Neural cell (in vitro differentiated cells): ENCODE data around the gene LAPTM4A. TPM values are rescaled to one million over a fixed set of nuclear protein-coding genes. Genes with fewer than 3 reads are reported as not detected.

Experiments
- H2AFZ ChIP-seq: fragments of 200-600, 300-800 bp; sonication (generic), shearing (Covaris generic); 2 replicates; pipeline ENCODE4 v1.6.0; 2014; ENCODE audit warnings: low read depth, mild to moderate bottlenecking, antibody characterized with exemption, low read length, moderate library complexity
- H3F3A ChIP-seq: fragments of 200-600 bp; shearing (Covaris generic); 2 replicates; pipeline ENCODE4 v1.6.1; 2016; ENCODE audit warnings: mild to moderate bottlenecking, moderate library complexity, mixed read lengths, antibody characterized with exemption, low read length; ENCODE audit not compliant: insufficient read depth, poor library complexity, severe bottlenecking
- H3K27ac ChIP-seq: fragments of 200-600, 300-800 bp; sonication (generic), shearing (Covaris generic); 2 replicates; pipeline ENCODE4 v1.5.1; 2014; ENCODE audit warnings: mild to moderate bottlenecking, low read length, moderate library complexity
- H3K27me3 ChIP-seq: fragments of 300-800, 200-600 bp; sonication (generic), shearing (Covaris generic); 2 replicates; pipeline ENCODE4 v1.6.0; 2014; ENCODE audit warnings: mild to moderate bottlenecking, low read depth, low read length, moderate library complexity; ENCODE audit not compliant: insufficient read depth
- H3K36me3 ChIP-seq: fragments of 300-800, 200-600 bp; sonication (generic), shearing (Covaris generic); 2 replicates; pipeline ENCODE4 v1.5.1; 2014; ENCODE audit warnings: mild to moderate bottlenecking, antibody characterized with exemption, low read length, moderate library complexity; ENCODE audit not compliant: insufficient read depth
- H3K4me2 ChIP-seq: fragments of 300-800, 200-600 bp; sonication (generic), shearing (Covaris generic); 2 replicates; pipeline ENCODE4 v1.6.0; 2014; ENCODE audit warnings: mild to moderate bottlenecking, low read length
- H3K4me3 ChIP-seq: fragments of 300-800, 200-600 bp; sonication (generic), shearing (Covaris generic); 2 replicates; pipeline ENCODE4 v1.5.1; 2014; ENCODE audit warnings: mild to moderate bottlenecking, low read length, moderate library complexity
- H3K79me2 ChIP-seq: fragments of 200-600 bp; shearing (Covaris generic); replicated peaks from 2 replicates; pipeline ENCODE4 v1.6.0; 2014; ENCODE audit warnings: mild to moderate bottlenecking, low read length, moderate library complexity; ENCODE audit not compliant: insufficient read depth
- H3K9ac ChIP-seq: fragments of 300-800, 200-600 bp; sonication (generic), shearing (Covaris generic); 2 replicates; pipeline ENCODE4 v1.6.1; 2016; ENCODE audit warnings: mild to moderate bottlenecking, low read length, mixed read lengths
- H3K9me2 ChIP-seq: fragments of 200-600 bp; shearing (Covaris generic); 2 replicates; pipeline ENCODE4 v1.6.1; 2016; ENCODE audit warnings: mild to moderate bottlenecking, low read length, mixed read lengths; ENCODE audit not compliant: insufficient read depth
- H3K9me3 ChIP-seq: fragments of 200-600, 300-800 bp; sonication (generic), shearing (Covaris generic); 2 replicates; pipeline ENCODE4 v1.6.1; 2016; ENCODE audit warnings: mild to moderate bottlenecking, mixed run types, low read length, moderate library complexity, mixed read lengths
- H4K20me1 ChIP-seq: fragments of 200-600 bp; shearing (Covaris generic); 2 replicates; pipeline ENCODE4 v1.6.1; 2016; ENCODE audit warnings: mild to moderate bottlenecking, mixed run types; ENCODE audit not compliant: insufficient read depth
- CTCF ChIP-seq: fragments of 450-650 bp; IDR thresholded peaks from 2 replicates; pipeline ENCODE4 v1.5.1; 2014; ENCODE audit warnings: antibody characterized with exemption, mild to moderate bottlenecking, moderate library complexity; ENCODE audit not compliant: poor library complexity, severe bottlenecking
- EP300 ChIP-seq: fragments of 450-650 bp; conservative IDR thresholded peaks from 2 replicates; pipeline ENCODE4 v1.6.1; 2014; ENCODE audit warnings: antibody characterized with exemption, mild to moderate bottlenecking, moderate library complexity; ENCODE audit not compliant: poor library complexity, severe bottlenecking
- EZH2 ChIP-seq: fragments of 200-600, 300-800 bp; shearing (Covaris generic), sonication (generic); IDR thresholded peaks from 2 replicates; pipeline ENCODE4 v1.6.1; 2014; ENCODE audit warnings: antibody characterized with exemption, low read length, borderline replicate concordance, mild to moderate bottlenecking; ENCODE audit not compliant: insufficient read depth, poor library complexity, severe bottlenecking
- MXI1 ChIP-seq: fragments of 450-650 bp; conservative IDR thresholded peaks from 2 replicates; pipeline ENCODE4 v1.6.1; 2014; ENCODE audit warnings: antibody characterized with exemption, mild to moderate bottlenecking; ENCODE audit not compliant: poor library complexity, severe bottlenecking
- POLR2AphosphoS5 ChIP-seq: IDR thresholded peaks from 2 replicates; pipeline ENCODE4 v1.6.1; 2012
- RAD21 ChIP-seq: fragments of 450-650 bp; conservative IDR thresholded peaks from 2 replicates; pipeline ENCODE4 v1.6.1; 2014; ENCODE audit warnings: antibody characterized with exemption, mild to moderate bottlenecking, moderate library complexity
- REST ChIP-seq: IDR thresholded peaks from 2 replicates; pipeline ENCODE4 v1.6.1; 2012; ENCODE audit warnings: borderline replicate concordance
- SMC3 ChIP-seq: fragments of 450-650 bp; conservative IDR thresholded peaks from 2 replicates; pipeline ENCODE4 v1.6.1; 2014; ENCODE audit warnings: antibody characterized with exemption, mild to moderate bottlenecking, moderate library complexity; ENCODE audit not compliant: poor library complexity
- TAF1 ChIP-seq: IDR thresholded peaks from 2 replicates; pipeline ENCODE4 v1.6.1; 2012; ENCODE audit warnings: low read depth
- polyA plus RNA-seq: library from polyadenylated mRNA; depleted of rRNA; stranded (reverse); fragments of >200 nt; gene quantifications from 2 replicates; pipeline ENCODE4 v1.2.3, GENCODE V29; 2014

LAPTM4A gene
- polyA plus RNA-seq, 1 donor from 2014 or later, result 81.7 TPM

- H2AFZ ChIP-seq, result no peak overlapping the region
- H3K79me2 ChIP-seq, result no peaks in the 10 kb centered on the region
- no peaks in the 10 kb centered on the region for H3K36me3 ChIP-seq
- H4K20me1 ChIP-seq, result no peaks in the 10 kb centered on the region
- H3K9me3 ChIP-seq, result no peaks in the 10 kb centered on the region
- no peak overlapping the region for H3K4me2 ChIP-seq
- H3K4me3 ChIP-seq, result no peak overlapping the region
- TF ChIP-seq CTCF, result no peak
- TF ChIP-seq RAD21, result no peak
- no peak for TF ChIP-seq MXI1
- TF ChIP-seq SMC3, result no peak
- TF ChIP-seq TAF1, result no peak
- TF ChIP-seq REST, result no peak
- no peak for TF ChIP-seq EZH2
- TF ChIP-seq EP300, result no peak
- no peak for TF ChIP-seq POLR2AphosphoS5
- no peaks in the 10 kb centered on the region for H3K9me2 ChIP-seq
- no peaks in the 10 kb centered on the region for H3F3A ChIP-seq
- no peak overlapping the region for H3K9ac ChIP-seq
- H3K27ac ChIP-seq, result no peak overlapping the region
- H3K27me3 ChIP-seq, result peaks cover 26% of the 10 kb centered on the region
Measured at GRCh38 chr2:20008703-20009102, 42.7 kb downstream of the LAPTM4A start.

GRCh38 chr2:20005891-20006470 lies 45.4 kb downstream of the LAPTM4A start:
- Histone ChIP-seq H3F3A (no peaks in the 10 kb centered on the region), H3K4me2 (no peak overlapping the region), H2AFZ (no peak overlapping the region), H3K9me2 (no peaks in the 10 kb centered on the region), H3K27me3 (peaks cover 3% of the 10 kb centered on the region), H3K36me3 (no peaks in the 10 kb centered on the region), H3K79me2 (no peaks in the 10 kb centered on the region), H3K27ac (no peak overlapping the region), H4K20me1 (no peaks in the 10 kb centered on the region), H3K9ac (no peak overlapping the region), H3K4me3 (no peak overlapping the region), H3K9me3 (no peaks in the 10 kb centered on the region)
- no peak for TF ChIP-seq SMC3
- TF ChIP-seq CTCF, result no peak
- no peak for TF ChIP-seq RAD21
- TF ChIP-seq MXI1, result no peak
- TF ChIP-seq TAF1, result no peak
- TF ChIP-seq EZH2, result no peak
- TF ChIP-seq REST, result no peak
- no peak for TF ChIP-seq EP300
- no peak for TF ChIP-seq POLR2AphosphoS5
